HG03558 (cell line): ENCODE measurements around the gene FBXO28.
A peak's percentile ranks its signal among the peaks of the same experiment; 100 is the strongest.

Experiments used
- ATAC-seq: cut with Tn5 transposase; IDR thresholded peaks from one replicate; pipeline ENCODE4 v1.9.1; 2021; ENCODE audit warnings: moderate number of reproducible peaks; ENCODE audit not compliant: unreplicated experiment; ENCODE audit errors: extremely low read depth

The FBXO28 gene

DNA sequence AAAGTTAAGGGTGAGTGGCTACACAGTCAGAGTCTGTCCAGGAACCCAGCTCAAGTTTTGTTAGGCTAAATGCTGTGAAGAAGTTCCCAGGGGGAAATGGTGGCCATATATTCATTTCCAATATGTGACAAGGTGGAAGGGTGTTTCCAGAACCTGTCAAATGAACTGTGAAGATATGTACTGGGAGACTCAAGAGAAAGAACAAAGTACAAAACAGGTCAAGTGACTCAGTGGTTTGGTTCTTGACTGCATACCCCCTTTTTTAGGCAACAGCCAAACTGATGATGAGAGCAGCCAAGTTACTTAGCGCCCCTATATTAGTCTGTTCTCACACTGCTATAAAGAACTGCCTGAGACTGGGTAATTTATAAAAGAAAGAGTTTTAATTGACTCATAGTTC is 18.6 kb upstream of the FBXO28 start:
- no peak for ATAC-seq

GRCh38 chr1:224095867-224096266 is 18.0 kb upstream of the FBXO28 start:
- no peak for ATAC-seq

- ATAC-seq, result no peak
Measured at GRCh38 chr1:224096773-224097172, 17.1 kb upstream of the FBXO28 start.

- no peak for ATAC-seq
Measured at GRCh38 chr1:224098007-224098406, 15.9 kb upstream of the FBXO28 start.

- peak; percentile 62 for ATAC-seq
Measured at GRCh38 chr1:224106568-224107281, 7.2 kb upstream of the FBXO28 start.

DNA sequence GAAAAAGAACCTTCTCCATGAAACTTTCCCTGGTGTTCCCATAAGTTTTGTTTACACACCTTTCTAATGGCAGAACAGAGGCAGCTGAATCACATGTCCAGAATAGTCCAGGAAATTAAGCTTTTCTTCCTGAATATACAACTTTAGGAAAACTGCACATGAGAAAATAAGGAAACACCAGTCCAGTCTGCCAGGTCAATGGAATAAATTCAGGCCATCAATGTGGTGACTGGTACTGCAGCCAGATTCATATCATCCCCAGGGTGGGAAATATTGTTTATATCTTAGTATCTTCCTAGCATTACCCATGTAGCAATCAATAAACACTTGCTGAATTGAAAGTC is 6.7 kb upstream of the FBXO28 start:
- no peak for ATAC-seq

GRCh38 chr1:224108991-224109390 is 4.9 kb upstream of the FBXO28 start:
- no peak for ATAC-seq

- ATAC-seq, result no peak
Measured at GRCh38 chr1:224109981-224110380, 3.9 kb upstream of the FBXO28 start.

DNA sequence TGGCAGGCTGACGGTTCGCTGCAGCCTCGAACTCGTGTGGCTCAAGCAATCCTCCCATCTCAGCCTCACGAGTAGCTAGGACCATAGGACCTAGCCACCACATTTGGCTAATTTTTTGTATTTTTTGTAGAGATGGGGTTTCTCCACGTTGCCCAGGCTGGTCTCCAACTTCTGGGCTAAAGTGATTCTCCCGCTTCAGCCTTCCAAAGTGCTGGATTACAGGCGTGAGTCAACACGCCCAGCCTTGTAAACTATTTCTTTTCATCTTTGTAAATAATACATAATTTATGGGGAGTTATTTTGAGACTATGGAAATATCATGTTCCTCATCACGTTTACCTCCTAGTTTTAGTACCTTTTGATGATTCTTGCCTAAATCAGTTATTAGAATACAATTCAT is 906 bp upstream of the FBXO28 start:
- ATAC-seq, result no peak

GRCh38 chr1:224113545-224113917 is 380 bp upstream of the FBXO28 start:
- no peak for ATAC-seq

GRCh38 chr1:224114787-224115175 is 870 bp downstream of the FBXO28 start:
- ATAC-seq, result no peak

GRCh38 chr1:224116131-224116530 is 2.2 kb downstream of the FBXO28 start:
- ATAC-seq, result no peak

- ATAC-seq, result no peak
Measured at GRCh38 chr1:224118688-224119087, 4.8 kb downstream of the FBXO28 start.

DNA sequence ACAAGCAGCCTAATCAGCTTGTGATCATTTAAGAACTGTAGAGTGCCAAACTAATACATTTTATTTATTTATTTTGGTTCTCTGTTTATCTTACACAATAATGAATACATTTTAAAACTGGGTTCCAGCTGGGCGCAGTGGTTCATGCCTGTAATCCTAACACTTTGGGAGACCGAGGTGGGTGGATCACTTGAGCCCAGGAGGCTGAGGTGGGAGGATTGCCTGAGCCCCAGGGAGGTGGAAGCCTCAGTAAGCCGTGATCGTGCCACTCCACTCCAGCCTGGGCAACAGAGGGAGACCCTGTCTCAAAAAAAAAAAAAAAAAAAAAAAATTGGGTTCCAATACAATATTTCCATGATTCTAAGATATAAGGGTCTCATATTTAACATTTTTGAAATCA is 9.2 kb downstream of the FBXO28 start:
- no peak for ATAC-seq

- ATAC-seq, result no peak
Measured at GRCh38 chr1:224124220-224124619, 10.3 kb downstream of the FBXO28 start.

DNA sequence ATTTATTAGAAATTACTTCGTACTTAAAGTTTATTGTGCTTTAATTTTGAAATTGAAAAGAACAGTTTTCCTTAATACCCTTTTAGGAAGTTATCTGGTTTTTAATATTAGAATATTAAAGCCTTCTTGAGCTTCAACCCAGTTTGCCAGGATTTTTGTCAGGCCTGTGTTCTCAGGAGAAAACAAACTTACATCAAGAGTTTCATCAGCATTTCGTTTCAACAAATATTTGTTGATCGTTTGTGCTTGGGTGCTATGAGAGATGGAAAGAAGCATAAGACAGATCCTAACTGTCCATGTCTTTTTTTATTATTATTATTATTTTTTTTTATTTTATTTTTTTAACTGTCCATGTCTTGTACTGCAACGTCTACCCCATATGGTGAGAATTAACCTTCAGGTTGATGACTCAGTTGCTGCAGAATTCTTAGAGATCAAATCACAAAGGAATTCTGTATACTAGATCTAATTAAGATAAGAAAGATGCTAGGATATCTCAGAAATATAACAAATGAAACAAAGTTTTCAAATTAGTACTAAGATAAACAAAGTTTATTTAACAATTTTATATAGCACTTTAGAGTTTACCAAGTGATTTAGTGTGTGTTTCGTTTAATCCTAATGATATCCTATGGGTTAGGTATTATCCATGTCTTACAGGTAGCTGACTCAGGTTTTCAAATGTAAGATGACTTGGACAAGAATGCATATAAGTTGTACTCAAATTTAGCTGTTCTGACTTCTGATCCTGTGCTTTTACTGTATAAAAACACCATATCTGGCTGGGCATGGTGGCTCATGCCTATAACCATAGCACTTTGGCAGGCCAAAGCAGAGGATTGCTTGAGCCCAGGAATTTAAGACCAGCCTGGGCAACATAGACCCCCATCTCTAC is 14.3 kb downstream of the FBXO28 start:
- ATAC-seq, result no peak

- ATAC-seq, result no peak
Measured at GRCh38 chr1:224131253-224131652, 17.3 kb downstream of the FBXO28 start.

GRCh38 chr1:224132901-224133300 is 19.0 kb downstream of the FBXO28 start:
- ATAC-seq, result no peak

DNA sequence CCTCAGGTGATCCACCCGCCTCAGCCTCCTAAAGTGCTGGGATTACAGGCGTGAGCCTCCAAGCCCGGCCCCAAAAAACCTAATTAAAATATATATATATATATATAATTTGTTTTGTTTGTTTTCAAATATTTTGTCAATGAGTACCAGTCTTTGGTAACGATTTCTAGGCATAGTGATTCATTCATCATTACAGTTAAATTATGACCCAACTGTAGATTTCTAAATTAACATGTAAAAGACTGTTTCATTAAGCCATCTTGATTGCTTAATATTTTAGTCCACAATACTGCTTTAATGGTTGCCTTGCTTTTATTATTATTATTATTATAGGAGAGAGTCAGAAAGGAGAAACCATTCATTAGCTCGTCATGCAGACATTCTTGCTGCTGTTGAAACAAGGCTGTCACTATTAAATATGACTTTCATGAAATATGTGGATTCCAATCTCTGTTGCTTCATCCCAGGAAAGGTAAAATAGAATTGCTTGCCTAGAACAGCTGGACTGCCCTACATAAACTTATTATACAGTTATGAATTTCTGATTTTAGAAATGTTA is 19.9 kb downstream of the FBXO28 start:
- ATAC-seq, result no peak

- no peak for ATAC-seq
Measured at GRCh38 chr1:224137518-224137917, 23.6 kb downstream of the FBXO28 start.

DNA sequence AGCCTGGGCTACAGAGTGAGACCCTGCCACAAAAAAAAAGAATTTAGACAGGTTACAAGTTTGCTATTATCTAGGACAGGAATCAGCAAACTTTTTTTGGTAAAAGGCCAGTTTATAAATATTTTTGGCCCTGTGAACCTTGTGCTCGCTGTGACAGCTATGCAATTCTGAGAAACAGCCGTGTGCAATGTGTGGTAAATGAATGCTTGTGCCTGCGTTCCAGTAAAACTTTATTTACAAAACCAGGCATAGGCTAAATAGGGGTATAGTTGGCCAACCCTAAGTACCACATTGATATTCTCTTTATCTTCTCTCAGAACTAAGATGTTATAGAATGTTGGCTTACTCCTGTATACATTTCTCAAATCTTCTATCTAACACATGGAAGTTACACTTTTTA is 24.3 kb downstream of the FBXO28 start:
- no peak for ATAC-seq
